ENCODE measurements around the gene PRPSAP1.

Gene PRPSAP1

DNA sequence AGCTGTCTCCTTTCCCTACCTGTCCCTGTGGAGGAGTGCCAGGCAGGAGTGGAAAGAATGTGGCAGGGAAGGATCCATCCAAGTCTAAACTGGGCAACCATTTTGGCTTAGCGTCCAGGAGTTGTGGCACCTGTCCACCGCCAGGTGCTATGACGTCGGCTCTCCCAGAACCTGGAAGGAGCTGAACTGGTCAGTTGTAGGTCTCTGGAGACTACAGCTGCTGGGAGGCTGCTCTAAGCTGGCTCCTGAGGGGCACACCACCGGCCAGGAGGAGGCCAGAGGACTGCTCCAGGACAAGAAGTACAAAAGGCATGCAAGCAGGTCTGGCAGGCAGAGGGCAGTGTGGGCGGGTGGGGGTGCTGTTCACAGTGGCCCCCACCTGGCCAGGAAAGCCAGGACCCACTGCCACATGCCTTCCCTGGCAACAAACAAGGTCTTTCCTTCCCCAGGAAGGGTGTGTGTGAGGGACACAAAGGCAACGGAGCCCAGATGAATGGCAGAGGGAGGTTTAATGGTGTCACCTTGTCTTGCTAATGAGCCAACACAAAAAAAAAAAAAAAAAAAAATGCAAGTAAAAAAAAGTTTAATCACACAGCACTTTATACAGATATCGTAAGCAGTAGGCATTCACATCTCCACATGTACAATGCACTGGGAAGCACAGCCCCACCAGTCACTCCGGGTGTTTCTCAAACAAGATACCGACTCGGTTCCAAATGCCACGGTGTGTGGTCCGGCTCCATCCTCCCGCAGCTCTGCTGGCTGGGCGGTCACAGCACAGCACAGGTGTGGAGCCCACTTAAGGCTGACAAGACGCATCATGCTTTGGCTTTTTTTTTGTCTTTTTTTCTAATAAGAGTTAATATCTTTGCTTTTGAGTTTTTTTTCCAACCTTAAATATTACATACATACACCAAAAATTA is 35.5 kb upstream of the PRPSAP1 start:
- H3K4me1 Mint-ChIP-seq = no peaks in the 10 kb centered on the region
- H3K36me3 Mint-ChIP-seq (ENCODE audit: low read depth) = peaks cover 18% of the 10 kb centered on the region
- TF ChIP-seq, protein P1, sequence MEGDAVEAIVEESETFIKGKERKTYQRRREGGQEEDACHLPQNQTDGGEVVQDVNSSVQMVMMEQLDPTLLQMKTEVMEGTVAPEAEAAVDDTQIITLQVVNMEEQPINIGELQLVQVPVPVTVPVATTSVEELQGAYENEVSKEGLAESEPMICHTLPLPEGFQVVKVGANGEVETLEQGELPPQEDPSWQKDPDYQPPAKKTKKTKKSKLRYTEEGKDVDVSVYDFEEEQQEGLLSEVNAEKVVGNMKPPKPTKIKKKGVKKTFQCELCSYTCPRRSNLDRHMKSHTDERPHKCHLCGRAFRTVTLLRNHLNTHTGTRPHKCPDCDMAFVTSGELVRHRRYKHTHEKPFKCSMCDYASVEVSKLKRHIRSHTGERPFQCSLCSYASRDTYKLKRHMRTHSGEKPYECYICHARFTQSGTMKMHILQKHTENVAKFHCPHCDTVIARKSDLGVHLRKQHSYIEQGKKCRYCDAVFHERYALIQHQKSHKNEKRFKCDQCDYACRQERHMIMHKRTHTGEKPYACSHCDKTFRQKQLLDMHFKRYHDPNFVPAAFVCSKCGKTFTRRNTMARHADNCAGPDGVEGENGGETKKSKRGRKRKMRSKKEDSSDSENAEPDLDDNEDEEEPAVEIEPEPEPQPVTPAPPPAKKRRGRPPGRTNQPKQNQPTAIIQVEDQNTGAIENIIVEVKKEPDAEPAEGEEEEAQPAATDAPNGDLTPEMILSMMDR (IDR thresholded peaks at IDR 0.05; ENCODE audit: unreplicated experiment in 3 of 3) = no peak
- H3K27me3 Mint-ChIP-seq (ENCODE audit: low read depth) = peaks cover 17% of the 10 kb centered on the region
- no peak overlapping the region for H3K27ac Mint-ChIP-seq
- H3K4me3 Mint-ChIP-seq = no peak overlapping the region
- H3K9me3 Mint-ChIP-seq = no peaks in the 10 kb centered on the region

DNA sequence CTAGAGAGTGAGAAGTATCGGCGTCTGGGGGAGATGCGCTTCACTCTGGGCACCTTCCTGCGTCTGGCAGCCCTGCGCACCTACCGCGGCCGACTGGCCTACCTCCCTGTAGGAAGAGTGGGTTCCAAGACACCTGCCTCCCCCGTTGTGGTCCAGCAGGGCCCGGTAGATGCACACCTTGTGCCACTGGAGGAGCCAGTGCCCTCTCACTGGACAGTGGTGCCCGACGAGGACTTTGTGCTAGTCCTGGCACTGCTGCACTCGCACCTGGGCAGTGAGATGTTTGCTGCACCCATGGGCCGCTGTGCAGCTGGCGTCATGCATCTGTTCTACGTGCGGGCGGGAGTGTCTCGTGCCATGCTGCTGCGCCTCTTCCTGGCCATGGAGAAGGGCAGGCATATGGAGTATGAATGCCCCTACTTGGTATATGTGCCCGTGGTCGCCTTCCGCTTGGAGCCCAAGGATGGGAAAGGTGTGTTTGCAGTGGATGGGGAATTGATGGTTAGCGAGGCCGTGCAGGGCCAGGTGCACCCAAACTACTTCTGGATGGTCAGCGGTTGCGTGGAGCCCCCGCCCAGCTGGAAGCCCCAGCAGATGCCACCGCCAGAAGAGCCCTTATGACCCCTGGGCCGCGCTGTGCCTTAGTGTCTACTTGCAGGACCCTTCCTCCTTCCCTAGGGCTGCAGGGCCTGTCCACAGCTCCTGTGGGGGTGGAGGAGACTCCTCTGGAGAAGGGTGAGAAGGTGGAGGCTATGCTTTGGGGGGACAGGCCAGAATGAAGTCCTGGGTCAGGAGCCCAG is 33.5 kb upstream of the PRPSAP1 start:
- peaks cover 4% of the 10 kb centered on the region for H3K4me1 Mint-ChIP-seq
- H3K36me3 Mint-ChIP-seq (ENCODE audit: low read depth) = peaks cover 11% of the 10 kb centered on the region
- peaks cover 26% of the 10 kb centered on the region for H3K27me3 Mint-ChIP-seq (ENCODE audit: low read depth)
- TF ChIP-seq, protein P1 (IDR thresholded peaks at IDR 0.05; ENCODE audit: unreplicated experiment in 3 of 3) = no peak
- H3K27ac Mint-ChIP-seq = no peak overlapping the region
- no peaks in the 10 kb centered on the region for H3K9me3 Mint-ChIP-seq
- peak overlapping the region; percentile 42 to 75 (median 42) for H3K4me3 Mint-ChIP-seq

DNA sequence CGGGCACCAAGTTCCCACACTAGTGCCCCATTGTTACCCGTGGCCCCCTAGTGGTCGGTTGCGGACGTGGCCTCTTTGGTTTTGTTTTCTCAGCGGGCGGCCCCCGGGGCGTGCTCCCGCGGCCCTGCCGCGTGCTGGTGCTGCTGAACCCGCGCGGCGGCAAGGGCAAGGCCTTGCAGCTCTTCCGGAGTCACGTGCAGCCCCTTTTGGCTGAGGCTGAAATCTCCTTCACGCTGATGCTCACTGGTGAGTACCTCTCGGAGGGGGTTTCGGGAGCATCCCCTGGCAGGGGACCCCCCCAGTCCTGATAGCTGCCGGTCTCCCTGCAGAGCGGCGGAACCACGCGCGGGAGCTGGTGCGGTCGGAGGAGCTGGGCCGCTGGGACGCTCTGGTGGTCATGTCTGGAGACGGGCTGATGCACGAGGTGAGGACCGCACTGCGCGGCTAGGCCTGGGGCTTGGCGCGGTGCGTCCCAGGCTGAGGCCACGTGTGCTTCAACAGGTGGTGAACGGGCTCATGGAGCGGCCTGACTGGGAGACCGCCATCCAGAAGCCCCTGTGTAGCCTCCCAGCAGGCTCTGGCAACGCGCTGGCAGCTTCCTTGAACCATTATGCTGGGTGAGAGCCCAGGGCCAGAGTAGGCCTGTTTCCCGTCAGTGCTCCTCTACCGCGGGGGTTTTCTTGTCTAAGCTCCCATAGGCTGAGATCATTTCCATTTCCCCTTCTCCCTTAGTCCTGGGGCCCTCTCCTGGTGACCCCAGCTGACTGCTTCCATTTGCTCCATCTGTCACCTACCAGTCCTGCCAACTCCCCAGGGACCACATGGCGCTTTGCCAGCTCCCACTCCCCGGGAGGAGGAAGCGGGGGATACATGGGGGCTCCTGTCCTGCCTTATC is 32.4 kb upstream of the PRPSAP1 start:
- peaks cover 31% of the 10 kb centered on the region for H3K27me3 Mint-ChIP-seq (ENCODE audit: low read depth)
- H3K9me3 Mint-ChIP-seq = no peaks in the 10 kb centered on the region
- H3K36me3 Mint-ChIP-seq (ENCODE audit: low read depth) = peaks cover 5% of the 10 kb centered on the region
- H3K4me1 Mint-ChIP-seq = peaks cover 11% of the 10 kb centered on the region
- TF ChIP-seq, protein P1 (IDR thresholded peaks at IDR 0.05; ENCODE audit: unreplicated experiment in 3 of 3) = peak; percentile 86 to 88 (median 87)
- peak overlapping the region; percentile 59 to 75 (median 61) for H3K4me3 Mint-ChIP-seq
- H3K27ac Mint-ChIP-seq = peak overlapping the region in 1 of 3 experiments; percentile 22

DNA sequence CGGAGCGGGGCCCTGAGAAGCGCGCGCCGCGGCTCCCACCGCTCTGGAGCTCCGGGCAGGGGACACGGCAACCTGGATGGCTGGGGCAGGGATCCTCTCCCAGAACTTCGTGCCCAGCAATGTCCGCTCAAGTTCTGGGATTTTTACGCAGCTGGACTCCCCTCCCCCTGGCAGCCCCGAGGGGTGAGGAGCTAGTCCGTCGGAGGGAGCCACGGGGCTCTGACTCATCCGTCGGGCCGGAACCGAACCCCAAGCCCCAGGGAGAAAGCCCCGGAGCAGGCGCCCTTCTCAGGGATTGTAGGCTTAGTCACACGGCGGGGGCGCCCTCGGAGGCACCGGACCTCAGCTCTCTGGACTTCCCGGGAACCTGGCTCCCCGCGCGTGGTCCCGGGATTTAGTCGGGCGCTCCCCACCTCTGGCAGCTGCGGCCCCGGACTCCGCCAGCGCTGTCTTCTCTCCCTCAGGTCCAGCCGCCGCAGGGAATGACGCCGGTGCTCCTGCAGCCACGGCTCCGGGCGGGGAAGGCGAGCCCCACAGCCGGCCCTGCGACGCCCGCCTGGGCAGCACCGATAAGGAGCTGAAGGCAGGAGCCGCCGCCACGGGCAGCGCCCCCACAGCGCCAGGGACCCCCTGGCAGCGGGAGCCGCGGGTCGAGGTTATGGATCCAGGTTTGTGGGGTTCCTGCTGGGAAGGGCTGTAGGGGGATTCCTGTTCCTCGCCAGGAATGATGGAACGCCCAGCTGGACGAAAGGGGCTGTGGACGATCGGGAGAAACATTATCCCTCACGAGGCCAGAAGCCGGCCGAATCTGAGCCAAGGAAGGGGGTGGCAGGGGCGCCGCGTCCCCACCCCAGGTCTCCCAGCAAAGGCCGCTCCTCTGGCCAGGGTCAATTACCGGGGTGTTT is 31.5 kb upstream of the PRPSAP1 start:
- peaks cover 15% of the 10 kb centered on the region for H3K4me1 Mint-ChIP-seq
- peaks cover 37% of the 10 kb centered on the region for H3K27me3 Mint-ChIP-seq (ENCODE audit: low read depth)
- H3K36me3 Mint-ChIP-seq (ENCODE audit: low read depth) = peaks cover 4% of the 10 kb centered on the region
- H3K27ac Mint-ChIP-seq = no peak overlapping the region
- peak overlapping the region; percentile 61 to 75 (median 65) for H3K4me3 Mint-ChIP-seq
- H3K9me3 Mint-ChIP-seq = no peaks in the 10 kb centered on the region
- TF ChIP-seq, protein P1 (IDR thresholded peaks at IDR 0.05; ENCODE audit: unreplicated experiment in 3 of 3) = no peak
